GM21529 (cell line): ENCODE measurements around the gene LMX1B.

Experiments
- ATAC-seq: cut with Tn5 transposase; IDR thresholded peaks from one replicate; pipeline ENCODE4 v1.9.1; 2021; ENCODE audit not compliant: unreplicated experiment

Gene LMX1B

DNA sequence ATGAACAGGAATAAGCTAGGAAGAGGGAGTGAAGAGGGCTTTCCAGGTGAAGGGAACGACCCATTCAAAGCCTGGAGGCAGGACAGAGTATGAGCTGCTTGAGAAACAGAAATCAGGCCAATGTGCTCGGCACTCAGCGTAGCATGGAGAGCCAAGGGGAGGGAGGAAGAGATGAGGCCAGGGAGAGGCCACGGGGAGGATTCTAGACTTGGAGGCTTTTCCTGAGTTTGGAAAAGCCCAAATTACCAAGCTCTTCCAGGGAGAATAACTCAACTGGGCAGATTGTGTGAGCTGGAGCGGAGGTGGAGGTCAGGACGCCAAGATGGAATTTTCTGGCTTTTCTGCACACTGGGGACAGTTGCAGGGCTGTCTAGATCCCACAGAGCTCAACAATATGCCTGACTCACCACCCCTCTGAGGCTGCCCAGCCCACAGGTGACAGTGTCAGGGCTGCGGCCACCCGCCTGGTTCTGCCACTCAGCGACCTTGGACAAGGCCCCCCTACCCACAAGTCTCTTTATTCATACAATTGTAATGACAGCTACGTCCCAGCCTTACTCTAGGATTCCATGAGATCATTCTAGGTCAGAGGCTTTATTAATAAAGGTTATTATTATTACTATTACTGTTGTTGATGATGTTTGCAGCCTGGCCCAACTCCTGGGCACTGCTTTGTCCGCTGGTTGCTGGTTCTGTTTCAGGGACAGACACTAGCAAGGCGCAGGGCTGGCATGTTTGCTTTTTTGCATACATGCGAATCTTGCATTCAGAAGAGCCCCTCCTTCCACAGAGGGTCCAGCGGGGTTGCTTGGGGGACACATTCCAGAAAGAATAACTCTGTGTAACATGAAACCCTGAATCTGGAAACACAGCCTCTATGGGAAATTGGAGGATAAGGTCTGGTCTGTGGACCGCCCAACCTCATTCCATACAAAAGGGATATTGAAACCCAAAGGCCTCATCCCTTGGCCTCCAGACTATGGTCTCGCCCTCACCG, 9.4 kb upstream of the LMX1B start:
- ATAC-seq: no peak

DNA sequence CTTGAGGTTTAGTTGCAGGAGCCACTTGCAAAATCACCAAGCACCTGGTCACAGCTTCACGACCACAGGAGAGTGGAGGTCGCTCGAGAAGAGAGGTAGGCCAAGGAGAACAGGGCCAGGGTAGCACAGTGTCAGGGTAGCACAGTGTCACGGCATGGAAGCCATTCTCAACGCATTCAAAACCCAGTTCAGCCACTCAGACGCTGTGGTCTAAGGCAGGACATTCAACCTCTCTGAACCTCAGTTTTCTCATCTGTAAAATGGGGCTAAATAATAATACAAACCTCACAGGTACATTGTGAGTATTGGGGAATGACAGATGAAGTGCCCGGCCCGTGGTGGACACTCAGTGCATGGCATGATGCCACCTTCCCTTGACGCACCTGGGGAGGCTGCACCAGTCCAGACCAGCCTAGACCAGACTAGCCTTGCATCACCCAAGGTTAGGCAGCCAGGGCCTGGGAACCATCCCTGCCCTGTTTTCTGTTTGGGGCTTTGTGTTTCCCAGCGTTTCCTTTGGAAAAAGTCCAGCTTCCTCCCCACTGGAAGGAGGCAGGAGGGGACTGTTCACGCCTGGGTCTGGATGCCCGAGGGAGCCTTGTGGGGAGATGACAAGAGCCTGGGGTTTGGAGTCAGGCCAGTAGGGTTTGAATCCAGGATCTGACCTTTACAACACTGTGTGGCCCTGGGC, 7.8 kb upstream of the LMX1B start:
- no peak for ATAC-seq

DNA sequence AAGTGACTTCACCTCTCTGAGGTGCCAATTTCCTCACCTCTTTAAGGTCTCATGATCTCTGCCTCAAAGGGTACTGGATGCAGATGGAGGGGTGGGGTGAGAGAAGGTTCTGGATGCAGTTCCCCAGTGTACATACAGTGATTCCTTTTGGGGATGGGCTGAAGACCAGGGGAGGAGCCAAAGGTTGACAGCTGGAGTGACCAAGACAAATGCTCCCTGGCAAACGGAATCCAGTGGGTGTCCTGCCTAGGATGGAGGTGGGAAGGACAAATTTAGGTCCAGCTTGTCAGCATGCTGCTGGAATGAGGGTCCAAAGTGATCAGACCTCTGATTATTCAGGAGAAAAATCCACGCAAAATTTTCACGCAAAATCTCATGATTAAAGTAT, 7.3 kb upstream of the LMX1B start:
- ATAC-seq: no peak

DNA sequence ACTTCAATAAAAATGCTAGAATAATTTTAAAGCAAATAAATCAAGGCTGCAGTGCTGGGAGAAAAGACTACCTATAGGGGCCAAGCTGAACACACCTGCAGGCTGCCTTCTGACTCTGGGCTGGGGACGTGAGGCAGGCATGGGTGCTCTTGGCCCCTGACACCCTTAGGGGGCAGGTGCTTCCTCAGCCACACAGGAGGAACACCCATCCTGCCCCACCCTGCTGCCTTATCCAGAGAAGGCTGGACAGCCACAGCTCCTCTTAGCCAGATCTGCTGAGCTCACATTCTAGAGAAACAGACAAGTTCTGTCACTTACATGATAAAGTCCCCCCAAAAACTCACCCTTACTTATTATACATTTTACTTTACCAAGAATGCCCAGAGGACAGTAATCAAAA, 6.6 kb upstream of the LMX1B start:
- ATAC-seq: no peak

DNA sequence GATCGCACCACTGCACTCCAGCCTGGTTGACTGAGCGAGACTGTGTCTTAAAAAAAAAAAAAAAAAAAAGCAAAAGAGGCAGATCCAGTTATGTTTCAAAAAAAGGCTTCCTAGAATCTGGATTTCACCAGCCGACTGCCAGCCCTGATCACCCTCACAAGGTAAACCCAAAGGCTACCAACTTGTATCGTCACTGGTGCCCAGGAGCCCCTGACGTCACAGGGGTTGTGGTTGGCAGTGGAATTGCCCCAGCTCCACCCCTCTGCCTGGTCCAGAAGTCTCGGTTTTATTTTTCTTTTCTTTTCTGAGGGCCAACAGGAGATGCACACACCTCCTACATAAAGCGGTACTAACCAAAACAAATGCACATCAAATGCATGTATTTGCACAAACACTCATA, 6.0 kb upstream of the LMX1B start:
- no peak for ATAC-seq

DNA sequence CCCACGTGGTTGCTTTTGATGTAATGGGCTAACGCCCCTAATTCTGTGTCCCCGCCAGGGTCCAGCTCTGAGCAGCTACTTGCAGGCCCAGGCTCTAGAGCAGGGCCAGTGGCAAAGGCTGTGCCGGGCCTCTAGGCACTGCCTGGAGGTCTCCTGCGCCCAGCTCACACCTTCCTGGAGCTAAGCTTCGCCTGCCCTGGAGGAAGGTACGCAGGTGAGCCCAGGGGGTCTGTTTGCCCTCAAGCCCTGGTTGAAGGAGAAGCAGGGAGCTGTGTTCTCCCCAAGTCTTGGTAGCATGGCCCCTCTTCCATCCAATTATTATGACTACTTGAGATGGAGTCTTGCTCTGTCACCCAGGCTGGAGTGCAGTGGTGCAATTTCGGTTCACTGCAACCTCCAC, 5.2 kb upstream of the LMX1B start:
- ATAC-seq: no peak

DNA sequence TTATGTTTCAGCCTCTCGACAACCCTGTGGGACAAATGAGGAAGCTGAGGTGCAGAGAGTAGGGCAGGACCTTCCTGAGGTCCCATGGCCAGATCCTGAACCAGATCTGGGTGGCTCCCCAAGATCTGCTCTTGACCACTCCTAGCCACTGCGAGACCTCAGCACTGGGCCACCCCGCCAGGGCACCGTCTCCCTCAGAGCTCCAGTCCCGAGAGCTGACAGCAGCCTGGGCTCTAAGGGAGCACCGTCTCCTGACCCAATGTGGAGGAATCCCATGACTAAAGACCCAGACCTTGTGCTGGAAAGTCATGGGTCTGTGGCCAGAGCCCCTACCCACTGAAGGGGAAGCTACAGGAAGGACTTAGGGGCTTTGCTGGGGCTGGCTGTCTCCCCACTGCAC, 4.5 kb upstream of the LMX1B start:
- ATAC-seq: no peak

DNA sequence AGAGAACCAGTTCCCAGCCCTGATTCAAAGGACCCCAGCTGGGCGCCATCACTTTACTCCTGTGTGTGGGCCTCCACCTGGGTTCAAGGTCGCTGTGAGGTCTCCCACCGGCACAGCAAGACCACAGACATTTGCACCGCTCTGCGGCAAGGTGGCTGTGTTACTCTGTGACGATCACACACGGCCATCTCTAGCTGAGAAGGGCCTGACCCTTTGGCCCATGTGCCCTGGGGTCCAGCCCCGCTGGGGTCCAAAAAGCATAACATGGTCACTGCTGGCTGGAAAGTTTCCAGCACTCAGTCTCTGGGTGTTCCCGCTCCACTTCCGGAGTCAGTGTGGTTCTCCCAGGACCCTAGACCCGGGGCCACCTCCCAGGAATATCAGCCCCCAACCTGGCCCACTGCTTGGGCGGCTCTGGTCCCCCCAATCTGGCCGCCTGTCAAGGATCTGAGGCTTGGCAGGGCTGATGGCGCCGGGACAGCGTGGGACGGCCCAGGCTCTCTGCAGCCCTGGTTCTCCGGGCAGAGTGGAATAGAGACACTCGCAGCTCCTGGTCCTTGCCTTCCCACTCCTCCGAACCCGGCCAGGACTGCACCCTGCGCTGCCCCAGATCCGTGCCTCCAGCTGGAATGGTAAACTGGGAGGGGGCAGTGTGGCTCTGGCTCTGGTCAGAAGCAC, 3.9 kb upstream of the LMX1B start:
- no peak for ATAC-seq

DNA sequence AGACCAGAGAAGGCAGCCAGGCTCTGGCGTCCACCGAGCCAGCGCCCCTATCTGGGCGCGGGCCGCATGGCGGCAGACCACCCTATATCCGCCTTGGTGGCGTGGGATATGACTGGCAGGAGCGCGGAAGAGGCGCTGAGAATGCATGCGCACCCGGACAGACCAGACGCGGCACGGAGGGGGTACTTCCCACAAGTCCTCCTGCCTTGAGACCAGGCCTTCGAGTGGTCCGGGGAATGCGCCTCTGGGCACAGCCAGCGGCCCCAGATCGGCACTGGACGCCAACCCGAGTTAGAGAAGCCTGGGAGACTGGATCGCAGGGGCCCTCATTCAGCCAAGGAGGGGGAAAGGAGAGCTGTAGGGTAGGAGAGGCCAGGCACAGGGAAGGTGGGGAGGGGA, 2.5 kb upstream of the LMX1B start:
- ATAC-seq: no peak

DNA sequence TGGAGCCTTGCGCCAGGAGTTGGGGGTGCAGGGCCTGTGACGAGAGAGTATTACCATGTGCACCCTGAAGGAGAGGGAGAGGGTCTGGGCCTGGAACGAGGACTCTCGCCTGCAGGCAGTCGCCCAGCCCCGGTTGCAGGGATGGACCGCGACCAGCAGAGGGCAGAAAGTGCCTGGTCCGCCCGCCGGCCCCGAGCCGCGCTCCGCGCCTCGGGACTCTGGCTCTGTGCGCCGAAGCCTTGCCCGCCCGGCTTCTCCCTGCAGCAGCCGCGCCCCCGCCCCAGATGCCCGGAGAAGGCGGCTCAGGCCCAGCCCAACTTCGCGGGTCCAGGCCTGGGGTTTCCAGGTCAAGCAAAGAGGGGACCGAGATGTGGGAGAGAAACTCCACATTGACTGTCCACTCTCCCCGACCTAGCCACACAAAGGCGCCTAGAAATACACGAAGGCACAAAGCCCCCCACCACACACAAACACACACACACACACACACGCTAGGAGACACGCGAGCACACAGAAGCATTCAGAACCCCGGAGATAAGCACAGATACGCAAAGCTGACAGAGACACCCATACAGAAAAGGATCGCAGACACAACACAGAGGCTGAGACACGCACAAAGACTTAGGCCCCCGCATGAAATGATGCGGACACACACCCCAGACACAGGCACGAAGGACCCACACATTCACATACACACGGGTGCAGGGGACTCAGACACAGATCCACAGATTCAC, 2.0 kb upstream of the LMX1B start:
- no peak for ATAC-seq

DNA sequence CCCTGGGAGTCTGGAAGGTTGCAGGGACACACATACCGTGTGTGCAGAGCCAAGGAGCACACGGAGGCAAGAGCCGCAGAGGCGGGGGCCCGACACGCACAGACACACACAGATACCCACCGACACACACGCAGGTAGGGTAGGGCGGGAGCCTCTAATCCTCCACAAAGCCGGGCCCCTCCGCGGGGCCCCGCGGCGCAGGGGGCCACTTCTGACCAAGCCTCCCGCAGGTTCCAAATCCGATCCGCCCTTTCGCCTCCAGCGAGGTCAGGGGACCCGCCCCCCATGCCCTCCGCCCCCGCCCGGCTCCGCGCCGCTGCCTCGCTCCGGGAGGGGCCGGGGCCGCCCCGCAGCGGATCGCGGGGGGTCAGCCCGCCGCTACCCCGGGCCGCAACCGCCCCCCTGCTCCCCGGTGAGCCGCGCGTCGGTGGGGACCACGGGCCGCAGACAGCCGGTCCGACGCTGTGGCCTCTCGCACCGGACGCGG, 1.4 kb upstream of the LMX1B start:
- ATAC-seq: no peak

DNA sequence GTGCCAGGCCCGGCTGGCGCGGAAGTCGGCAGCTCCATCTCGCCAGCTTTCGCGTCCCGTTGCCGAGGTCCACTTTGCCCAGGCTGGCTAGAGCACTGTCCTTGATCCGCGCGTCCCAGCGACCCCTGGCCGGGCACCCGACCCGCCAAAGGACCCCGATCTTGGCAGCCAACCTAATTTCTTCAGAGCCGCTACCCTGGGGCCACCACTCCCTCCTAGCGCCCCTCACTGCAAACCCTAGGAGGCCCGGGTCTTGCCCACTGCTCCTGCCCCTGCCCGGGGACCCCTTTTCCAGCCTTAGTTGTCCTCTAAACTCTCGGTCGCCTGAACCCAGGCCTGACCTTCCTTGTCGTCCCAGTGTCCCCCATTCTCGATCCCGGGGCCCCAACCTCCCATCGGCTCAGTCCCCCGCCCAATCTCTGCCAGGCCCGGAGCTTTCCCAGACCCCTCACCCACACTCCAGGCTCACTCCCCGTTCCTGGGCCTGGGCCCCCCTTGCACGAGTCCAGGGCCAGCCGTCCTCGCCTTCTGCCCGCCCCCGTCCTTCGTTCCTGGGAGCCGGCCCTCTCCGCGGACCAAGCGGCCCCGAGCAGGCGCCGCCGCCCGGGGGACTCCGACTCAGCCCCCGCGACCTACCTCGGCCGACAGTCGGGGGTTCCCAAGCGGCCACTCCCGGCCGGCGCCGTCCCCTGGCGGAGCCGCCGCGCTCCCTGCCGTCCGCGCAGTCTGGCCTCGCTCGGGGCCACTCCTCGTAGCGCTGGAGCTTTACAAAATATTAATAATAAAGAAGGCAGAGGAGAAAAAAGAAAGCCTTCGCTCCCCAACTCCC, 701 bp upstream of the LMX1B start:
- no peak for ATAC-seq

DNA sequence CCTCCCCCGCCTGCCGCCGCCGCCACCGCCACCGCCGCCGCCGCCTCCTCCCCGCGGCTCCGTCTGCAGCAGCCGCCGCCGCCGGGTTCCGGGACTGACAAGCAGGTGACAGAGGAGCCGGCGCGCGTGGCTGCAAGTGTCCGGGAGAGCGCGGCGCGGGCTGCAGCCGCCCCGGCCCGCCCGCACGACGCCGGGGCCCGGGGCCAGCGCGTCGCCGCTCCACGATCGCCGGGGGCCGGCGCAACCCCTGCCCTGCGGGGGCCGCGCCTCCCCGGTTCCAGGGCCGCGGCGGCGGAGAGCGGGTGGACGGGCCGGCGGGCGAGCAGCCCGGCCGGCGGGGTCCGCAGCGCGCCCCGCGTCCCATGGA, 343 bp downstream of the LMX1B start:
- no peak for ATAC-seq

DNA sequence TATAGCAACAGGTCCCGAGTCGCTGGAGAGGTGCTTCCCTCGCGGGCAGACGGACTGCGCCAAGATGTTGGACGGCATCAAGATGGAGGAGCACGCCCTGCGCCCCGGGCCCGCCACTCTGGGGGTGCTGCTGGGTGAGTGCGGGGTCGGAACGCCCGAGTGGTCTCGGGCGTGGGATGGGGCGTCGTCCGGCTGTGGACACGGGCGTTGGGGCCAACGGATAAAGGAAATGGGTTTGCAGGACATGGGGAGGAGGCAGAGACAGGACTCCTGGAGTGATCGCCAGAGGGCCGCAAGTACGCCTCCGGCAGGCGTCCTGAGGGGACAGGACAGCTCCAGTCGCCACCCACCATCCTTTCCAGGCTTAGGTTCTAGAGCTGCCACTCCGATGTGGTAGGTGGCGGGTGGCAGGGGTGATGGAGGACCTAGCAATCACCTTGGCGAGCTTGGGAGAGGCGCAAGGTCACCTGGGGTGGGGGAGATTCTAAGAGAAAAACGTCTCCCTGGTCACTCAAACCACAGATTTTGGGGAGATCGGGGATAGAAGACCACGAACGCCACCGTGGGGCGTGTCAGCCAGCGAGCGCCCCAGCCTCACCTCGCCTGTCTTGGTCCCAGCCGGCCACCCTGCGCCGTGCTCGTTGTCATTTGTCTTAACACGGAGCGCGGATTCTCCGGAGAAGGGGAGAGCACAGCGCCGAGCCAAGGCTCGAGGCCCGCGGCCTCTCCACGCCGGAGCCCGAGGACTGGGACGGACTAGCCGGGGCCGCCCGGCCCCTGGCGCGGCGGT, 922 bp downstream of the LMX1B start:
- no peak for ATAC-seq

DNA sequence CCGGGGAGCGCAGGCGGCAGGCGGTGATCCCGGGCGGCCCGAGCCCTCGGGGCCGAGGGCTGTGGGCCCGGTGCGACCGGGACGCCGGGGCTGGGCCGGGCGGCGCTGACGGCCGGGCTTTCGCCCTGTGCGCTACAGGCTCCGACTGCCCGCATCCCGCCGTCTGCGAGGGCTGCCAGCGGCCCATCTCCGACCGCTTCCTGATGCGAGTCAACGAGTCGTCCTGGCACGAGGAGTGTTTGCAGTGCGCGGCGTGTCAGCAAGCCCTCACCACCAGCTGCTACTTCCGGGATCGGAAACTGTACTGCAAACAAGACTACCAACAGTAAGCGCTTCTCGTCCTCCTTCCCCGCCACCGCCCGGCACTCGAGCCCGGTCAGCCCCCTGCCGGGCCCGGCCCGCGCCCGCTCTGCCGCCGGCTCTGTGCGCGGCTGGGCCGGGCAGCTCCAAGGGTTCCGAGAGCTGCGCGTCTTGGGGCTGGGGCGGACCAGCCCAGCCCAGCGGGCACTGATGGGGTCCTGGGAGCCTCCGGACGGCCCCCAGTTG, 1.6 kb downstream of the LMX1B start:
- ATAC-seq: no peak

DNA sequence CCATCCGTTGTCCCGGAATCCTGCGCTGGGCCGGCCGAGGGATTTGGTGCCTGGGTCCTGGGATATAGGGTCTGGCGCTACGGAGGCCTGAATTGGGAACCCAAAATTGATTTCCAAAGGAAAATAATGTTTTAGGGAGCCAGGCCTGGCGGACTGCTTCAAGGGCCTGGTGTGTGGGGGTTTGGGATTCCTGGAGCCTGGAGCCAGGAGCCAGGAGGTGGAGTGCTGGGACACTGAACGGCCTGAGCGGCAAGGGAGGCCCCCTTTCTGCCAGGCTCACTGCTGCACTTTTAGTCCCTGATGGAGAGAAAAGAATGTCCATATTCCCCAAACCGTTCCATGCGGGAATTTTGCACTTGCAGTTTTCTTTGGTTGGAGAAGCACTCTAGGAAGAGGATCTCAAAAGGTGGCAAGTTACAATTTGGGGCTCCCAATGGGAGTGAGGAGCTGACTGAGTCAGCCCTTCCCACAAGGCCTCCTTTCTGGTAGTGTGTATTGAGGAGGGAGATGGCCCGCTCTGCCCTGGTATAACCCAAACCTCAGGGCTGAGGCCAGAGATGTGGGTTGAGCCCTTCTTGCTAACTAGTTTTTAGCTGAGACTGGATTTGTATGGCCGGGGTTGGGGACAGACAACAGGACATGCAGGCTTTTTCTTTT, 2.2 kb downstream of the LMX1B start:
- ATAC-seq: no peak

DNA sequence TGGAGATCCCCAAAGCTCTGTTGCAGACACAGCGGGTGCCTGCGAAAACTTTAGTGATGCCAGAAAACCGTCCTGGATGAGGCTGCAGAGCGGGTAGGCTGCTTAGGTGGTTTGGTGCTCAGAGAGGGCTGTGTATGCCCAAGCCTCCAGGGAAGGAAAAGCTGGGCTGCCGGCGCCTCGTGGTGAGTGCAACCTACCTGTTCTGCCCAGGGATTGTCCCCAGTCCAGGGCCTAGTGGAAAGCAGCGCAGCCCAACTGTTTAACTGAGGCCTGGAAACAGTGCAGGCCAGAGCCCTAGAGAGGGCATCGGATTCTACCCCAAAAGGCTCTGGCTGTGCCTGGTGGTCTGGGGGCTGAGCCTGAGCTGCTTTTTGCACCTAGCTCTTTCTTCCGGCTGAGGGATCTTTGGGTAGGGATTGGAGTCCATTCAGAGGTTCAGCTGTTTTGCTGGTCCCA, 2.8 kb downstream of the LMX1B start:
- no peak for ATAC-seq

DNA sequence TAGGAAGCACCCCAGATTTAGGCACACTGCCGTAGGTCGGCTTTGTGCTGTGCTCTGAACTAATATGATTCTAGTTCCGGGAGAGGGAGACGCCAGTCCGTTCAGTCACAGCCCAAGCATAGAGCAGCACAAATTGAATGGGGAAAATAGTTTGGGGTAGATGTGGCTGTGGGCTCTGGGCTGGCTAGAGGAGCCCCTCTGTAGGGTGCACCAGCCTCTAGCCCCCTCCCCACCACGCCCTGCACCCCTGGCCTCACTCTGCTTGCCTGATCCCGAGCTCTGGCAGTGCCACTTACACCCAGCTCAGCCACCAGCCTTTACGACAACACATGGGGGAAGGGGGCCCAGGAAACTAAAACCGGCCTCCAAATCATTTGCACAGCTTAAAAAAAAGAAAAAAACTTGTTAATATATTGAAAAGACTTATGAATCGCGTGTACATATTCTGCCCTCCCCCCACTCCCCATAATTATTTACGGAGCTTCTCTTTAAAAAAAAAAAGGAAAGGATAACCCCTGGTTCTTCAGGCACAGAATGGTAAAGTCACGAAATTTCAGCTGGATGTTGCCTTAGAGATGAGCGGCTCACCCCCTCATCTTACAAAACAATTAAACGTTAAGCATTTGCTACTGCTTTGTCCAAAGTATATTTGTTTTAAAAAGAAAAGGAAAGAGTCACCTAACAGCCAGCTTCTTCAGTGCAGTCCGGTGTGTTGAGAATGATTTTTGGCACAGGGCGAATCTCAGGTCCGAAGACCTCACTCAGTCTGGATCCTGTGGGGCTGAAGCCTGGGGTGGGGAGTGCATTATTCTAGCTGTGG, 3.5 kb downstream of the LMX1B start:
- ATAC-seq: no peak
